T-helper 2 cell (primary cell): ENCODE measurements around the gene CCNY.

Source experiments
- DNase-seq, 5 experiments: peaks; one replicate each; pipeline versions ENCODE4 v3.0.0 to v3.0.0-alpha.2; 2012 to 2022

CCNY gene

GRCh38 chr10:35433851-35434426 is 97.6 kb downstream of the CCNY start:
- DNase-seq = peak in 1 of 5 experiments; percentile 19

GRCh38 chr10:35434533-35434932 is 98.2 kb downstream of the CCNY start:
- peak in 1 of 5 experiments; percentile 38 for DNase-seq

DNA sequence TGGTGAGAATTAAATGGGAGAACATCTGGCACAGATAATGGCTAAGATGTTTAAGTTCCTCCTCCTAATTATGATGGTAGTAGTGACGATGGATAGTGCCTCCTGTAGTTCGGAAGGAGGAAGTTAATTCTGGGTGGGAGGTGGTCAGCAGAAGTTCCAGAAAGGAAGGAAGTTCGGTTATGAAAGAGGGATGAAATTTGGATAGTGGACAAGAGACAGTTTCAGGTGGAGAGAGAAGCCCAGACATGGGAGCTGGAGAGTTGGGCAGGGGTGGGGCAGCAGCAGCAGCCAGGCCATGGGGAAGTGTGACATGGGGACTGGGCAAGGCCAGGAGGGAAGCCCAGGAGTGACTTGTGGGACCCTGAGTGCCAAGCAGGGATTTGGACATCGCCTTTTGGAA is 99.5 kb downstream of the CCNY start:
- DNase-seq = no peak

DNA sequence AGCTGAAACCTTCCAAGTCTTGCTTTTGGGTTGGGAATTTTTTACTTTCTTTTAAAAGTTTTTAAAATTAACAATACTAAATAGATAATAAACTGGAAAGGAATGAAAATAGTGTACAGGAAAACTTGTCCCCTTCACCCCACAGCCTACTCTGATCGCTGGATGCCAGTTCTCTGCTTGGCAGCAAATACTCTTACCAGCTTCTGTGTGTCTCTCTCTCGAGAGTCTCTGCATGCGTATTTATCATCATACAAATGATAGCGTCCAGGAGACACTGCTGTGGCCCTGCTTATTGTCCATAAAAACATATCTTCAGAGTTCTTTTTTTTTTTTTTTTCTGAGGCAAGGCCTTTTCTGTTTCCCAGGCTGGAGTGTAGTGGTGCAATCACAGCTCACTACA is 101.5 kb downstream of the CCNY start:
- DNase-seq = no peak

- no peak for DNase-seq
Observed at GRCh38 chr10:35438718-35439571, 102.6 kb downstream of the CCNY start.

GRCh38 chr10:35440016-35440415 is 103.7 kb downstream of the CCNY start:
- no peak for DNase-seq

- DNase-seq = no peak
Observed at GRCh38 chr10:35442028-35442427, 105.7 kb downstream of the CCNY start.

DNA sequence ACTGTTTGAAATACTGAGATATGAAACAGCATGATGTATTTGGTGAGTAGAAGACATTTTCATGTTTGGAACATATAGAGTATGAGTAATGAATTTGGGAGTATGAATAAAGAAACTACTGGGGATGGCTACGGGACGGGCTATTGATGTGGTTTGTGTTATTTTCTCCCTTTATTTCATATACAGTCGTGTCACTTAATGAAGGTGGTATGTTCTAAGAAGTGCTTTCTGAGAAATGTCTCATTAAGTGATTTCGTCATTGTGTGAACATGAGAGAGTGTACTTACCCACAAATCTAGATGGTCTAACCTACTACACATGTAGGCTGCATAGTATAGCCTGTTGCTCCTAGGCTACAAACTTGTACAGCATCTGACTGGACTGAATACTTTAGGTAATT is 106.3 kb downstream of the CCNY start:
- peak in 1 of 5 experiments; percentile 27 for DNase-seq

DNA sequence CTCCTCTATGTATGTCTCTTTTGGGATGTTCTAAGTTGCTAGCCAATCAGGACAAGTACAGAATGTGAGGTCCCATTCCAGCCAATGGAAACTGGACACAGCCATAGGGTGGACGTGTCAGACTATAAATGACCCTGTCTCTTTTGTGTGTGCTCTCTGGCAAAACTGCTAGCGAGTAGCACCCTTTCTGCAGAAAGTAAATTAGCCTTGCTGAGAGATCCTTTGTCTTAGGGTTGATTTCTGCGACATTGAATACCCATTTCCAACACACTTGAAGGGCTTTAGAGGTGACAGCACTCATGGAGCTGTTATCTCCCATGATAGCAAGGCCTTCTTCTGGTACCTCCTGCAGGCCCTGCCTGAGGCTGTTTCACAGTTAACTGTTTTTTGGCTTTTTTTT is 107.5 kb downstream of the CCNY start:
- DNase-seq = no peak

DNA sequence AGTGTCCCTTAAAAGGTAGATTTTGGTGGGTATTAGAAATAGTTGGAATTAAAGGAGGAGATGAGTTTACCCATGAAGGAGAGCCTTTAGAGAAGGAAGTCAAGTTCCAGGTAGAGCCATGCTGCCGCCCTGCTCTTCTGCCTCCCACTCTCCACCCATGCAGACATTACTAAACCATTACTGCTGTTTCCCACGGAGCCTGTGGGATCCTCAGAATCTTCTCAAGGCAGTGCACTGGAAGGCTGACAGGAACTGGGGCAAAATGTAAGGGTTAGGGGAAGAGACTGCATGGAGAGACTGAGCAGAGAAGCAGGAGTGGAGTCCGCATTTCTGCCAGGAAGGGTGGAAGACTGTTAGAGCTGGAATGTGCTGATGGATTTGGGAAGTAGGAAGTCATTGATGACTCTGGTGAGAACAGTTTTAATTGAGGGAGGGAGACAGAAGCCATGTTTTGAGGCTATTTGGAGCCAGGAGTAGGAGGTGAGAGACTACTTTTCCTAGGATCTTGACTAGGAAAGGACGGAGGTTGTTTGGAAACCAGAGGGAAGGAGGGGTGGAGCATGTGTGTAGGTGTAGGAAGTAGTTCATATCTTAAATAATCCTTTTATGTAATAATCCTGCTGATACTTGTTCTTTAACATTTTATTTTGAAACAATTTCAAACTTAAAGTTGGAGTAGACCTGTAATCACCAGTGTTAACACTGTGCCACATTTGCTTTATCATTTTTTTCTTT is 109.0 kb downstream of the CCNY start:
- no peak for DNase-seq

GRCh38 chr10:35446439-35446838 is 110.1 kb downstream of the CCNY start:
- no peak for DNase-seq

- peak in 2 of 5 experiments; percentile 27 to 79 for DNase-seq
Observed at GRCh38 chr10:35447693-35448407, 111.5 kb downstream of the CCNY start.

DNA sequence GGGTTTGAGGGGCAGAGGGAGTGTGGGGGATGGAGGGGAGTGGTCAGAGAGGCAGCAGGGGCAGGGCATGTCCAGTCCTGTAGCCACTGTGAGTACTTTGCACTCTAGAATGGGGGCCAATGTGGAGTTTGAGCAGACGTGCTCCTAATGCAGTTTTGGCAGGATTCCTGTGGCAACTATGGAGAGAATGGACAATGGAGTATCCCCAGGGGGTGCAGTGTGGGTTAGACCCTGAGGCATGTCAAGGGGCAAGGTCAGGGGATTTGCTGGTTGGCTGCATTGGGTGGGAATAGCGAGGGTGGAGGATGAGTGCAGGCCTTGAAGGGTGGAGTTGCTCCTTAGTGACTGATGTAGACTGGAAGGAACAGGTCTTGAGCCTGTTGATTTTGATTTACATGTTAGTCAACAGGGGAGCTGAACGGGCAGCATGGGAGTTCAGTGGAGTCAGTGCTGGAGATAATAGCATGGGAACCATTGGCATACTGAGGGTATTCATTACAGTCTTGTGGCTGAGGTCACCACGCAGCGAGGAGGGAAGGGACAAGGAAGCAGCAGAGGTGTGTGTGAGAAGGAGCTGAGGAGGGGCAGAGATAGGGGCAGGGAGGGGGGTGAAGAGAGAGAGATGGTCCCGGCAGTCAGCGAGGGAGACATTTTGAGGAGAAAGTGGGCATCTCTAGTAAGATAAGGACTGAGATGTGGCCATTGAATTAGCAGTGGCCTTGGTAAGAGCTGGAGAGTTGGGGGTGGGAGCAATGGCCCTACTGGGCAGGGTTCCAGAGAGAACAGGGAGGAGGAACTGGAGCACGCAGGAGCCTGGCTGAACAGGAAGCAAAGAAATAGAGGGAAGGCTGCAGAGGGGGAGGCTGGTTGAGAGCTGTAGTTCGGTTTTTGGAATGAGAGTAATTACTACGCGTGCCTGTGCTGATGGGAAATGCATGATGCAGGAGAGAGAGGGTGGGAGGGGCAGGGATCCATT is 112.7 kb downstream of the CCNY start:
- no peak for DNase-seq

GRCh38 chr10:35449944-35450343 is 113.6 kb downstream of the CCNY start:
- peak in 1 of 5 experiments; percentile 14 for DNase-seq

GRCh38 chr10:35451151-35452016 is 115.1 kb downstream of the CCNY start:
- DNase-seq = no peak

- DNase-seq = no peak
Observed at GRCh38 chr10:35452171-35452570, 115.9 kb downstream of the CCNY start.

DNA sequence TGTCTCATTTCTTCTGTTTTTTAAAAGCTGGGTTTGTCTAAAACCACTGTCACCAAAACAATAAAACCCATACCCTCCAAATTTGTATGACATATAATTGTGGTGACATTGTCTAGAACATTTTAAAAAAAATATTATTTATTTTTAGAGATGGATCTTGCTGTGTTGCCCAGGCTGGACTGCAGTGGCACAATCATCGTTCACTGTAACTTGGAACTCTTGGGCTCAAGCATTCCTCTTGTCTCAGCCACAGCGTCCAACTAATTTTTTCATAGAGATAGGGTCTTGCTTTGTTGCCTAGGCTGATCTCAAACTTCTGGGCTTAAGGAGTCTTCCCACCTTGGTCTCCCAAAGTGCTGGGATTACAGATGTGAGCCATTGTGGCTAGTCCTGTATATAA is 116.5 kb downstream of the CCNY start:
- no peak for DNase-seq

GRCh38 chr10:35453855-35454532 is 117.7 kb downstream of the CCNY start:
- no peak for DNase-seq

DNA sequence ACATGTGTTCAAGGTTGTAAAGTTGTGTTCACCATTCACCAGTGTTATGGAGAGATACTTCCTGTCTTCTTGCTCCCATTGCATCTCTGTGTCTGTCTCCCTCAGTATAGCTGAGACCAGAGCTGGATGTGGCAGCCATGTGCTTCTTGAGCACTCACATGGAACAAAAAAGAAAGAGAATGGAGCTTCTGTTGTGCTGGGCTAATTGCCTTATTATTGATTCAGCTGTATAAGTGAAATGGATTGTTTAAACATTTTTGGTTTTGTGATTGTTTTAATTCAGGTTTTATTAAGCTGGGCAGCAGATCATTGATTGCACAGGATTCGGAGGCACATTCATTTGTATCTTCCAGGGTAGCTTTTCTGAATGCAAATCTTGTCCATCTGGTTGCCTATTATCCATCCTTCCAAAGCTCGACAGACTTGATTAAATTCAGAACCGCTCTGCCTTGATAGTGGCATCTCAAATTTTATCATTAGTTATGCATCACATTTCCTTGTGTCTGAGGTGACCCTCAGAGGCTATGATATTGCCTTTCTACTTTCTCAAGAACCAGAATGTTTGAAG is 119.9 kb downstream of the CCNY start:
- DNase-seq = no peak

GRCh38 chr10:35456784-35457183 is 120.5 kb downstream of the CCNY start:
- DNase-seq = no peak
